ENCODE measurements around the gene FAS. TPM values are rescaled to one million over a fixed set of nuclear protein-coding genes. Genes with fewer than 3 reads are reported as not detected.

Gene FAS
- total RNA-seq, 1 experiment from 2014 or later: 9.3 TPM

DNA sequence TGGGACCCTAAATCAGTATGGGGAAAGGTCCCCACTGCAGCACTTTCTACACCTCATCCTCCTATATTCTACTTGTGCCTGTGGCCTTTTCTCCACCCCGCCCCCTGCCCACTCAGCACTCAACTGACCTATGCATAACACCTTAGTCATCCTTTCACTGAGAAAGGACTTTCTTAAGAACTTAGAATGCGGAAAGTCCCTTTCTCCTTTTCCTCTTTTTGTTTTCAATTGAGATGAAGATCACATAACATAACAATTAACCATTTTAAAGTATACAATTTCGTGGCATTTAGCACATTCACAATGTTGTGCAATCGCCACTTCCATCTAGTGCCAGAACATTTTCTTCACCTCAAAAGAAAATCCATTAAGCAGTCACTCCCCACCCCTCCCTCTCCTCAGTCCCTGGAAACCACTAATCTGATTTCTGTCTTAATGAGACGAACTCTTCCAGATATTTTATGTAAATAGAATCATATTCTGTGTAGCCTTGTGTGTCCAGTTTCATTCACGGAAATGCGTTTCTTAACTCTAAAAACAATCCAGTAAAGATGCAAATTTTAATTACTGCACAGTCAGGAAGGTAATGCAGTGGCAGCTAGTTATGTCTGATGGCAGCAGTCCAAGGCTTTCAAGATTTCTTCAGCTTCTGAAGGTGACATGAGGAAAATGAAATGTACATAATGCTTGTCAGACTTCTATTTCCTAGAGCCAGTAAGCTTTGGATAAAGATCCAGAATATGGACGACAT lies 41.7 kb downstream of the FAS start:
- no TSS peak for BruUV-seq (replicated peaks)
- Histone ChIP-seq H3K9me3 (ENCODE audit: control insufficient read depth in 1 of 2, insufficient read depth in 1 of 2, low read depth in 1 of 2, low read length in 2 of 2) (no peaks in the 10 kb centered on the region), H2AFZ (ENCODE audit: low read depth, low read length, poor library complexity, severe bottlenecking) (peak overlapping the region; percentile 99), H3K9ac (ENCODE audit: low read length) (peak overlapping the region; percentile 10; the same call in 1 of the 2 replicates), H3K4me3 (replicated peaks in 1 of 2; ENCODE audit: low read depth in 1 of 2, low read length in 2 of 2) (peak overlapping the region in 1 of 2 experiments; percentile 45; a peak in 2 of 4 replicates), H3K27me3 (ENCODE audit: insufficient read depth, low read length) (no peaks in the 10 kb centered on the region), H3K79me2 (ENCODE audit: insufficient read depth, low read length) (no peaks in the 10 kb centered on the region), H3K4me1 (ENCODE audit: control insufficient read depth in 1 of 2, insufficient read depth in 2 of 2, low read length in 2 of 2) (peaks cover 11 to 17% of the 10 kb centered on the region in 2 experiments; a peak in 3 of 4 replicates), H4K20me1 (ENCODE audit: insufficient read depth) (no peaks in the 10 kb centered on the region), H3K36me3 (ENCODE audit: control insufficient read depth in 1 of 2, insufficient read depth in 2 of 2, low read length in 2 of 2) (no peaks in the 10 kb centered on the region), H3K27ac (ENCODE audit: low read depth, low read length) (no peak overlapping the region), H3K4me2 (ENCODE audit: low read length) (peak overlapping the region; percentile 77), H3K9me2 (ENCODE audit: insufficient read depth) (no peaks in the 10 kb centered on the region)
- CTCF ChIA-PET: interaction anchor here (0.6 to 3.3 kb wide), 6 partner anchors 16 to 185 kb away, joined by 3 to 21 read pairs (median 4); partner anchors contain the start of gene FAS
- ATAC-seq: peak; percentile 68
- peak; percentile 33 for DNase-seq (ENCODE audit: low read depth, low spot score)
- RAD21 ChIA-PET (ENCODE audit: low non-redundant PET in 1 of 2, low total read pairs in 2 of 2, uncharacterized antibody in 2 of 2, unreplicated experiment in 2 of 2): no interaction called here
- intact Hi-C loops (cut with micrococcal nuclease): no loop called here
- POLR2A ChIA-PET: no interaction called here
- TF ChIP-seq EZH2phosphoT487 (IDR thresholded peaks at IDR 0.05; ENCODE audit: borderline replicate concordance) (no peak), ZFX (IDR thresholded peaks at IDR 0.05) (no peak), EZH2 (IDR thresholded peaks at IDR 0.05) (no peak), YY1 (IDR thresholded peaks at IDR 0.05; ENCODE audit: extremely low read depth, insufficient replicate concordance, low read depth, low read length) (no peak), CBX3 (IDR thresholded peaks at IDR 0.05; ENCODE audit: low read depth) (peak; percentile 15; the same call in 1 of the 2 replicates), RAD21 (IDR thresholded peaks at IDR 0.05; ENCODE audit: low read depth) (0 out of 2 replicates have a peak, but pooled peaks have one; percentile 9), ZNF274 (IDR thresholded peaks at IDR 0.05; ENCODE audit: low read depth, low read length) (no peak), POLR2A (IDR thresholded peaks at IDR 0.05; ENCODE audit: borderline replicate concordance, extremely low read depth, insufficient read depth, insufficient read length) (no peak), SP1 (IDR thresholded peaks at IDR 0.05; ENCODE audit: low read depth) (peak; percentile 52), POLR2AphosphoS5 (IDR thresholded peaks at IDR 0.05; ENCODE audit: low read depth, low read length) (no peak), CEBPB (IDR thresholded peaks at IDR 0.05; ENCODE audit: low read depth) (peak; percentile 86), SRF (IDR thresholded peaks at IDR 0.05; ENCODE audit: low read depth) (peak; percentile 41; the same call in 1 of the 2 replicates), JUND (IDR thresholded peaks at IDR 0.05) (peak; percentile 53), ELF1 (IDR thresholded peaks at IDR 0.05; ENCODE audit: borderline replicate concordance, low read depth) (no peak), FOSL1 (IDR thresholded peaks at IDR 0.05; ENCODE audit: low read depth) (peak; percentile 78), EGR1 (IDR thresholded peaks at IDR 0.05; ENCODE audit: low read depth) (peak; percentile 31; the same call in 1 of the 2 replicates)
- TF ChIP-seq, protein P1, sequence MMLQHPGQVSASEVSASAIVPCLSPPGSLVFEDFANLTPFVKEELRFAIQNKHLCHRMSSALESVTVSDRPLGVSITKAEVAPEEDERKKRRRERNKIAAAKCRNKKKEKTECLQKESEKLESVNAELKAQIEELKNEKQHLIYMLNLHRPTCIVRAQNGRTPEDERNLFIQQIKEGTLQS (IDR thresholded peaks at IDR 0.05): no peak
- TF ChIP-seq, protein P2, sequence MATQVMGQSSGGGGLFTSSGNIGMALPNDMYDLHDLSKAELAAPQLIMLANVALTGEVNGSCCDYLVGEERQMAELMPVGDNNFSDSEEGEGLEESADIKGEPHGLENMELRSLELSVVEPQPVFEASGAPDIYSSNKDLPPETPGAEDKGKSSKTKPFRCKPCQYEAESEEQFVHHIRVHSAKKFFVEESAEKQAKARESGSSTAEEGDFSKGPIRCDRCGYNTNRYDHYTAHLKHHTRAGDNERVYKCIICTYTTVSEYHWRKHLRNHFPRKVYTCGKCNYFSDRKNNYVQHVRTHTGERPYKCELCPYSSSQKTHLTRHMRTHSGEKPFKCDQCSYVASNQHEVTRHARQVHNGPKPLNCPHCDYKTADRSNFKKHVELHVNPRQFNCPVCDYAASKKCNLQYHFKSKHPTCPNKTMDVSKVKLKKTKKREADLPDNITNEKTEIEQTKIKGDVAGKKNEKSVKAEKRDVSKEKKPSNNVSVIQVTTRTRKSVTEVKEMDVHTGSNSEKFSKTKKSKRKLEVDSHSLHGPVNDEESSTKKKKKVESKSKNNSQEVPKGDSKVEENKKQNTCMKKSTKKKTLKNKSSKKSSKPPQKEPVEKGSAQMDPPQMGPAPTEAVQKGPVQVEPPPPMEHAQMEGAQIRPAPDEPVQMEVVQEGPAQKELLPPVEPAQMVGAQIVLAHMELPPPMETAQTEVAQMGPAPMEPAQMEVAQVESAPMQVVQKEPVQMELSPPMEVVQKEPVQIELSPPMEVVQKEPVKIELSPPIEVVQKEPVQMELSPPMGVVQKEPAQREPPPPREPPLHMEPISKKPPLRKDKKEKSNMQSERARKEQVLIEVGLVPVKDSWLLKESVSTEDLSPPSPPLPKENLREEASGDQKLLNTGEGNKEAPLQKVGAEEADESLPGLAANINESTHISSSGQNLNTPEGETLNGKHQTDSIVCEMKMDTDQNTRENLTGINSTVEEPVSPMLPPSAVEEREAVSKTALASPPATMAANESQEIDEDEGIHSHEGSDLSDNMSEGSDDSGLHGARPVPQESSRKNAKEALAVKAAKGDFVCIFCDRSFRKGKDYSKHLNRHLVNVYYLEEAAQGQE (IDR thresholded peaks at IDR 0.05; ENCODE audit: low read depth): no peak
- TF ChIP-seq, protein P3, sequence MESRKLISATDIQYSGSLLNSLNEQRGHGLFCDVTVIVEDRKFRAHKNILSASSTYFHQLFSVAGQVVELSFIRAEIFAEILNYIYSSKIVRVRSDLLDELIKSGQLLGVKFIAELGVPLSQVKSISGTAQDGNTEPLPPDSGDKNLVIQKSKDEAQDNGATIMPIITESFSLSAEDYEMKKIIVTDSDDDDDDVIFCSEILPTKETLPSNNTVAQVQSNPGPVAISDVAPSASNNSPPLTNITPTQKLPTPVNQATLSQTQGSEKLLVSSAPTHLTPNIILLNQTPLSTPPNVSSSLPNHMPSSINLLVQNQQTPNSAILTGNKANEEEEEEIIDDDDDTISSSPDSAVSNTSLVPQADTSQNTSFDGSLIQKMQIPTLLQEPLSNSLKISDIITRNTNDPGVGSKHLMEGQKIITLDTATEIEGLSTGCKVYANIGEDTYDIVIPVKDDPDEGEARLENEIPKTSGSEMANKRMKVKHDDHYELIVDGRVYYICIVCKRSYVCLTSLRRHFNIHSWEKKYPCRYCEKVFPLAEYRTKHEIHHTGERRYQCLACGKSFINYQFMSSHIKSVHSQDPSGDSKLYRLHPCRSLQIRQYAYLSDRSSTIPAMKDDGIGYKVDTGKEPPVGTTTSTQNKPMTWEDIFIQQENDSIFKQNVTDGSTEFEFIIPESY (IDR thresholded peaks at IDR 0.05; ENCODE audit: extremely low read depth, insufficient replicate concordance, low read length): no peak
- TF ChIP-seq, protein P4, sequence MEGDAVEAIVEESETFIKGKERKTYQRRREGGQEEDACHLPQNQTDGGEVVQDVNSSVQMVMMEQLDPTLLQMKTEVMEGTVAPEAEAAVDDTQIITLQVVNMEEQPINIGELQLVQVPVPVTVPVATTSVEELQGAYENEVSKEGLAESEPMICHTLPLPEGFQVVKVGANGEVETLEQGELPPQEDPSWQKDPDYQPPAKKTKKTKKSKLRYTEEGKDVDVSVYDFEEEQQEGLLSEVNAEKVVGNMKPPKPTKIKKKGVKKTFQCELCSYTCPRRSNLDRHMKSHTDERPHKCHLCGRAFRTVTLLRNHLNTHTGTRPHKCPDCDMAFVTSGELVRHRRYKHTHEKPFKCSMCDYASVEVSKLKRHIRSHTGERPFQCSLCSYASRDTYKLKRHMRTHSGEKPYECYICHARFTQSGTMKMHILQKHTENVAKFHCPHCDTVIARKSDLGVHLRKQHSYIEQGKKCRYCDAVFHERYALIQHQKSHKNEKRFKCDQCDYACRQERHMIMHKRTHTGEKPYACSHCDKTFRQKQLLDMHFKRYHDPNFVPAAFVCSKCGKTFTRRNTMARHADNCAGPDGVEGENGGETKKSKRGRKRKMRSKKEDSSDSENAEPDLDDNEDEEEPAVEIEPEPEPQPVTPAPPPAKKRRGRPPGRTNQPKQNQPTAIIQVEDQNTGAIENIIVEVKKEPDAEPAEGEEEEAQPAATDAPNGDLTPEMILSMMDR (IDR thresholded peaks at IDR 0.05 in 2 of 3, conservative IDR thresholded peaks at IDR 0.05 in 1 of 3; ENCODE audit: borderline replicate concordance in 1 of 3, insufficient read depth in 1 of 3, low read depth in 2 of 3, low read length in 2 of 3): no peak

All from HCT116 (cell line).